Spleen (tissue), 11 donors: ENCODE data around the gene SPRR2A. TPM values are rescaled to one million over a fixed set of nuclear protein-coding genes. Genes with fewer than 3 reads are reported as not detected.

ENCODE experiments used
- DNase-seq: peaks from one replicate; pipeline ENCODE4 v3.0.0-alpha.2; 2020
- H3K27ac ChIP-seq, 8 donors: fragments of 200-600 bp; sonication (generic) in 7 of 8; 1 replicate in 4 of 8; 2 replicates in 4 of 8; pipeline versions ENCODE4 v1.5.0 to v1.8.0; 2016 to 2021; ENCODE audit warnings: inconsistent platforms in 4 of 8, mild to moderate bottlenecking in 4 of 8, moderate library complexity in 1 of 8
- H3K27me3 ChIP-seq, 7 donors: fragments of 200-600 bp; sonication (generic) in 6 of 7; replicated peaks in 1 of 7; 1 replicate in 4 of 7; 2 replicates in 3 of 7; pipeline versions ENCODE4 v1.5.0 to v1.8.0; 2016 to 2021; ENCODE audit warnings: inconsistent platforms in 3 of 7, mild to moderate bottlenecking in 1 of 7
- H3K36me3 ChIP-seq, 6 donors: fragments of 200-600 bp; sonication (generic) in 5 of 6; 1 replicate in 4 of 6; 2 replicates in 2 of 6; pipeline versions ENCODE4 v1.5.0 to v1.8.0; 2016 to 2021; ENCODE audit warnings: inconsistent platforms in 2 of 6
- H3K4me1 ChIP-seq, 6 donors: fragments of 200-600 bp; sonication (generic) in 5 of 6; 1 replicate in 3 of 6; 2 replicates in 3 of 6; pipeline versions ENCODE4 v1.5.0 to v1.8.0; 2016 to 2021; ENCODE audit warnings: inconsistent platforms in 3 of 6
- H3K4me3 ChIP-seq, 8 donors: fragments of 200-600 bp; sonication (generic) in 7 of 8; 1 replicate in 4 of 8; 2 replicates in 4 of 8; pipeline versions ENCODE4 v1.5.0 to v1.8.0; 2016 to 2021; ENCODE audit warnings: inconsistent platforms in 4 of 8, mild to moderate bottlenecking in 4 of 8, moderate library complexity in 2 of 8
- H3K9me3 ChIP-seq, 8 donors: fragments of 200-600 bp; sonication (generic) in 7 of 8; 1 replicate in 4 of 8; 2 replicates in 4 of 8; pipeline versions ENCODE4 v1.5.0 to v1.8.0; 2016 to 2021; ENCODE audit warnings: inconsistent platforms in 4 of 8
- CTCF ChIP-seq, 11 experiments: fragments of 200-600 bp in 7 of 11; fragments of 450-650 bp in 4 of 11; sonication (generic) in 4 of 11; IDR thresholded peaks in 8 of 11; conservative IDR thresholded peaks in 3 of 11; 1 replicate in 7 of 11; 2 replicates in 4 of 11; pipeline versions ENCODE4 v1.4.0 to v1.8.0; 2016 to 2021; ENCODE audit warnings: antibody characterized with exemption in 11 of 11, inconsistent platforms in 4 of 11, mild to moderate bottlenecking in 1 of 11
- POLR2A ChIP-seq, 3 donors: fragments of 450-650 bp; IDR thresholded peaks; one replicate each; pipeline ENCODE4 v1.5.1; 2017; ENCODE audit warnings: antibody characterized with exemption in 3 of 3, mild to moderate bottlenecking in 1 of 3
- POLR2AphosphoS5 ChIP-seq, 3 donors: sonication (generic); formaldehyde crosslinking; IDR thresholded peaks; one replicate each; pipeline ENCODE4 v1.5.1; 2017; ENCODE audit warnings: antibody characterized with exemption in 3 of 3
- WGBS, 5 donors: extraction: QIAGEN DNeasy Blood & Tissue Kit in 3 of 5; methylation state at CpG; one replicate each; pipeline versions ENCODE4 v1.1.5 to v1.1.7; 2013 to 2018; 5-methylcytosine and 5-hydroxymethylcytosine counted together
- intact Hi-C: fragments of 100-400 bp; cut with DNase I; formaldehyde crosslinking; loops from one replicate; pipeline ENCODE4 v1.15.0; 2023; ENCODE audit warnings: low total_unique reads
- polyA plus RNA-seq, 3 donors: library from polyadenylated mRNA; stranded (reverse); fragments of 200-250 nt; gene quantifications; one replicate each; pipeline ENCODE4 v1.2.1, GENCODE V29; 2013
- total RNA-seq, 7 donors: library from RNA; depleted of rRNA in 3 of 7; stranded (reverse); fragments of >200 nt in 3 of 7; fragmentation: NEBNext Ultra II Directional in 4 of 7; extraction: Animal tissue kit (Norgen Biotek cat#: 25700) in 4 of 7; gene quantifications; one replicate each; pipeline versions ENCODE4 v1.1.0 to v1.2.1, GENCODE V29; 2016 to 2021
- donor health status: healthy with polysubstance abuse.
- donor health status: DM: no; HTN: no; CAD: no; lungs with moderate emphysema.
- donor health status: DM: no; HTN: no; CAD: no.
- donor health status: Bipolar disorder and iron deficiency.
- donor health status: healthy.
- donor health status: DM: no; HTN: no; CAD: no.
- donor health status: DM: yes; HTN: yes; CAD: no.

Gene SPRR2A
- total and polyA plus RNA-seq, 10 donors = 0.30 to 2.2 TPM; not detected in 8

- Histone ChIP-seq H3K4me3 (no peak overlapping the region), H3K27ac (no peak overlapping the region), H3K9me3 (no peaks in the 10 kb centered on the region), H3K27me3 (peaks cover 0 to 29% (median 0%) of the 10 kb centered on the region in 7 donors), H3K36me3 (no peaks in the 10 kb centered on the region), H3K4me1 (no peaks in the 10 kb centered on the region)
- DNase-seq = no peak
- intact Hi-C loops = no loop called here
- TF ChIP-seq POLR2AphosphoS5 (IDR thresholded peaks at IDR 0.05) (no peak), CTCF (IDR thresholded peaks at IDR 0.05 in 8 of 11, conservative IDR thresholded peaks at IDR 0.05 in 3 of 11) (no peak), POLR2A (IDR thresholded peaks at IDR 0.05) (no peak)
These were observed 25.2 kb downstream of the SPRR2A start for GRCh38 chr1:153032073-153032472.

GRCh38 chr1:153030895-153031294 lies 26.4 kb downstream of the SPRR2A start, which contains the start of gene SPRR1B:
TSS of gene SPRR1B (plus strand) at chr1:153031203. CDS start at chr1:153032346, 1,143 bp downstream.
- H3K27me3 ChIP-seq = peaks cover 0 to 29% (median 0%) of the 10 kb centered on the region in 7 donors
- DNase-seq = no peak
- no peak for TF ChIP-seq CTCF (IDR thresholded peaks at IDR 0.05 in 8 of 11, conservative IDR thresholded peaks at IDR 0.05 in 3 of 11)
- no peak for TF ChIP-seq POLR2AphosphoS5 (IDR thresholded peaks at IDR 0.05)
- TF ChIP-seq POLR2A (IDR thresholded peaks at IDR 0.05) = no peak
- no peaks in the 10 kb centered on the region for H3K4me1 ChIP-seq
- H3K4me3 ChIP-seq = no peak within 1 kb of the TSS
- H3K36me3 ChIP-seq = no peaks in the 10 kb centered on the region
- H3K9me3 ChIP-seq = no peaks in the 10 kb centered on the region
- intact Hi-C loops = no loop called here
- H3K27ac ChIP-seq = no peak within 1 kb of the TSS

GRCh38 chr1:153028766-153029165 lies 28.5 kb downstream of the SPRR2A start:
- intact Hi-C loops = no loop called here
- TF ChIP-seq POLR2A (IDR thresholded peaks at IDR 0.05) (no peak), POLR2AphosphoS5 (IDR thresholded peaks at IDR 0.05) (no peak), CTCF (IDR thresholded peaks at IDR 0.05 in 8 of 11, conservative IDR thresholded peaks at IDR 0.05 in 3 of 11) (no peak)

GRCh38 chr1:153025797-153026196 lies 31.5 kb downstream of the SPRR2A start:
- H3K4me1 ChIP-seq = no peaks in the 10 kb centered on the region
- TF ChIP-seq POLR2AphosphoS5 (IDR thresholded peaks at IDR 0.05) = no peak
- TF ChIP-seq POLR2A (IDR thresholded peaks at IDR 0.05) = no peak
- TF ChIP-seq CTCF (IDR thresholded peaks at IDR 0.05 in 8 of 11, conservative IDR thresholded peaks at IDR 0.05 in 3 of 11) = no peak
- H3K27me3 ChIP-seq = peaks cover 0 to 25% (median 0%) of the 10 kb centered on the region in 7 donors
- no peak for DNase-seq
- intact Hi-C loops = no loop called here
- H3K4me3 ChIP-seq = no peak overlapping the region
- no peaks in the 10 kb centered on the region for H3K36me3 ChIP-seq
- no peaks in the 10 kb centered on the region for H3K9me3 ChIP-seq
- WGBS, 5 donors = 73 to 85% (median 79%) methylated on average over 1 of the region's 1 CpG
- H3K27ac ChIP-seq = no peak overlapping the region

More at GRCh38 chr1:153028766-153029165, 28.5 kb downstream of the SPRR2A start:
- no peaks in the 10 kb centered on the region for H3K36me3 ChIP-seq
- H3K4me3 ChIP-seq = no peak overlapping the region
- no peak overlapping the region for H3K27ac ChIP-seq
- DNase-seq = no peak
- peaks cover 0 to 28% (median 0%) of the 10 kb centered on the region in 7 donors for H3K27me3 ChIP-seq
- H3K4me1 ChIP-seq = no peaks in the 10 kb centered on the region
- no peaks in the 10 kb centered on the region for H3K9me3 ChIP-seq
- 60 to 78% (median 66%) methylated on average over 1 of the region's 1 CpG for WGBS, 5 donors
